Fibroblast of the aortic adventitia (primary cell): ENCODE measurements around the gene YBX2. TPM values are rescaled to one million over a fixed set of nuclear protein-coding genes. Genes with fewer than 3 reads are reported as not detected.
"Not testable (repeated sequence)": the region's sequence is repeated elsewhere in the genome, so short reads cannot be mapped to it uniquely, and the experiment has no call there.

Experiments used
- DNase-seq: peaks from one replicate; pipeline ENCODE4 v3.0.0-alpha.2; 2010; ENCODE audit warnings: low read depth
- H3K4me3 ChIP-seq: 2 replicates; pipeline ENCODE4 v1.5.1; 2011; ENCODE audit warnings: low read depth, mild to moderate bottlenecking, control low read depth, low read length, moderate library complexity
- CTCF ChIP-seq: IDR thresholded peaks from 2 replicates; pipeline ENCODE4 v1.5.1; 2011; ENCODE audit warnings: mild to moderate bottlenecking, low read length, control low read depth, inconsistent platforms; ENCODE audit not compliant: insufficient read depth
- total RNA-seq: library from RNA; depleted of rRNA; stranded (reverse); fragments of >200 nt; gene quantifications from 2 replicates; pipeline ENCODE4 v1.2.3, GENCODE V29; 2012; ENCODE audit warnings: low replicate concordance

YBX2 gene
- total RNA-seq, 1 donor = not detected

- no peak for DNase-seq
- TF ChIP-seq CTCF = no peak
- H3K4me3 ChIP-seq = no peak overlapping the region
Measured at GRCh38 chr17:7334938-7335538, 40.6 kb upstream of the YBX2 start.

GRCh38 chr17:7332600-7333069 lies 38.2 kb upstream of the YBX2 start:
- H3K4me3 ChIP-seq, DNase-seq: not testable (repeated sequence)

- no peak for TF ChIP-seq CTCF
- no peak overlapping the region for H3K4me3 ChIP-seq
- DNase-seq = no peak
Measured at GRCh38 chr17:7332111-7332510, 37.7 kb upstream of the YBX2 start.

- no peak for TF ChIP-seq CTCF
- DNase-seq = no peak
- peak overlapping the region; percentile 97 for H3K4me3 ChIP-seq
Measured at GRCh38 chr17:7330638-7331015, 36.2 kb upstream of the YBX2 start.

- H3K4me3 ChIP-seq = peak overlapping the region; percentile 97
- DNase-seq = peak; percentile 71
- TF ChIP-seq CTCF = no peak
Measured at GRCh38 chr17:7329997-7330637, 35.7 kb upstream of the YBX2 start.

- DNase-seq = peak; percentile 99
- TF ChIP-seq CTCF = no peak
Measured at GRCh38 chr17:7329374-7329996, 35.0 kb upstream of the YBX2 start.

GRCh38 chr17:7328840-7329373 lies 34.5 kb upstream of the YBX2 start, which contains the start of gene NEURL4:
Gene NEURL4, minus strand, starts transcription at chr17:7329335. Its CDS starts 23 bp downstream, at chr17:7329312.
- TF ChIP-seq CTCF = no peak
- DNase-seq = no peak
- H3K4me3 ChIP-seq = peak within 1 kb of the TSS; percentile 97

More at GRCh38 chr17:7329374-7329996, 35.0 kb upstream of the YBX2 start:
- H3K4me3 ChIP-seq = peak overlapping the region; percentile 97
